Suppressor macrophage treated with lipopolysaccharide for 1 hour (primary cell): ENCODE data around the gene FAAP100.

Experiments used
- DNase-seq, 3 donors: peaks; one replicate each; pipeline ENCODE4 v3.0.0-alpha.2; 2020 to 2022

Gene FAAP100

GRCh38 chr17:81522491-81523401, 29.4 kb downstream of the FAAP100 start:
- peak in 2 of 3 donors; percentile 47 to 58 for DNase-seq

GRCh38 chr17:81520021-81520901, 31.9 kb downstream of the FAAP100 start:
- no peak for DNase-seq

GRCh38 chr17:81519284-81520020, 32.7 kb downstream of the FAAP100 start:
- peak; percentile 53 to 77 (median 63) for DNase-seq

- DNase-seq, result peak; percentile 34 to 72 (median 50)
Observed at GRCh38 chr17:81518785-81519283, 33.3 kb downstream of the FAAP100 start.

- no peak for DNase-seq
Observed at GRCh38 chr17:81518113-81518784, 33.9 kb downstream of the FAAP100 start.

- DNase-seq, result peak in 2 of 3 donors; percentile 36 to 41
Observed at GRCh38 chr17:81517339-81518112, 34.6 kb downstream of the FAAP100 start.

- no peak for DNase-seq
Observed at GRCh38 chr17:81517009-81517338, 35.2 kb downstream of the FAAP100 start.

GRCh38 chr17:81516439-81516838, 35.7 kb downstream of the FAAP100 start:
- DNase-seq, result no peak

- DNase-seq, result no peak
Observed at GRCh38 chr17:81515530-81516041, 36.6 kb downstream of the FAAP100 start.

GRCh38 chr17:81514739-81515529, 37.2 kb downstream of the FAAP100 start:
- peak; percentile 79 to 92 (median 86) for DNase-seq

- DNase-seq, result no peak
Observed at GRCh38 chr17:81514489-81514738, 37.7 kb downstream of the FAAP100 start.

- DNase-seq, result peak; percentile 68 to 83 (median 74)
Observed at GRCh38 chr17:81513753-81514488, 38.2 kb downstream of the FAAP100 start.

- DNase-seq, result peak; percentile 49 to 72 (median 53)
Observed at GRCh38 chr17:81513372-81513752, 38.8 kb downstream of the FAAP100 start.

GRCh38 chr17:81512562-81513371, 39.4 kb downstream of the FAAP100 start, which contains the start of gene ACTG1:
Gene ACTG1 (minus strand): TSS chr17:81512799. CDS start chr17:81512354, 445 bp downstream.
- DNase-seq, result peak; percentile 96 to 98 (median 97)

- DNase-seq, result peak in 2 of 3 donors; percentile 41 to 50
Observed at GRCh38 chr17:81511804-81512561, 40.2 kb downstream of the FAAP100 start.

- no peak for DNase-seq
Observed at GRCh38 chr17:81511554-81511803, 40.7 kb downstream of the FAAP100 start.

- DNase-seq, result peak in 2 of 3 donors; percentile 32 to 56
Observed at GRCh38 chr17:81510785-81511553, 41.2 kb downstream of the FAAP100 start.
